Inflammatory macrophage (primary cell): Measurements from ENCODE around the gene MAG.

Experiments
- DNase-seq, 2 donors: peaks; one replicate each; pipeline ENCODE4 v3.0.0-alpha.2; 2020 to 2022

Gene MAG

GRCh38 chr19:35299523-35300338 is 7.8 kb downstream of the MAG start:
- DNase-seq, result no peak

GRCh38 chr19:35300339-35300649 is 8.3 kb downstream of the MAG start:
- DNase-seq, result no peak

GRCh38 chr19:35301961-35302360 is 10.0 kb downstream of the MAG start:
- no peak for DNase-seq

- DNase-seq, result no peak
Observed at GRCh38 chr19:35302446-35302845, 10.5 kb downstream of the MAG start.

- peak; percentile 34 to 56 for DNase-seq
Observed at GRCh38 chr19:35303357-35303915, 11.5 kb downstream of the MAG start.

- no peak for DNase-seq
Observed at GRCh38 chr19:35304036-35304435, 12.1 kb downstream of the MAG start.

GRCh38 chr19:35305181-35305580 is 13.2 kb downstream of the MAG start:
- DNase-seq, result peak in 1 of 2 donors; percentile 33

GRCh38 chr19:35306473-35307246 is 14.7 kb downstream of the MAG start:
- no peak for DNase-seq

- DNase-seq, result no peak
Observed at GRCh38 chr19:35307931-35308330, 16.0 kb downstream of the MAG start.

GRCh38 chr19:35308910-35309309 is 16.9 kb downstream of the MAG start:
- DNase-seq, result no peak

- no peak for DNase-seq
Observed at GRCh38 chr19:35309481-35310279, 17.7 kb downstream of the MAG start.

- DNase-seq, result no peak
Observed at GRCh38 chr19:35310331-35310730, 18.4 kb downstream of the MAG start.

- no peak for DNase-seq
Observed at GRCh38 chr19:35310811-35311465, 19.0 kb downstream of the MAG start.

GRCh38 chr19:35311901-35312665 is 20.1 kb downstream of the MAG start:
- DNase-seq, result no peak

GRCh38 chr19:35313587-35313986 is 21.6 kb downstream of the MAG start:
- DNase-seq, result no peak

GRCh38 chr19:35314031-35314430 is 22.1 kb downstream of the MAG start:
- no peak for DNase-seq

GRCh38 chr19:35314858-35315470 is 23.0 kb downstream of the MAG start:
- DNase-seq, result no peak

GRCh38 chr19:35315883-35316282 is 23.9 kb downstream of the MAG start:
- DNase-seq, result no peak

- DNase-seq, result no peak
Observed at GRCh38 chr19:35316560-35316959, 24.6 kb downstream of the MAG start.

- DNase-seq, result peak; percentile 84 to 94
Observed at GRCh38 chr19:35317464-35318043, 25.6 kb downstream of the MAG start.
